CD4-positive, alpha-beta T cell treated with Interleukin-15 for 1 hour (primary cell): Measurements from ENCODE around the gene SH2D2A.

Experiments
- DNase-seq: peaks from one replicate; pipeline ENCODE4 v3.0.0-alpha.2; 2020

The SH2D2A gene

DNA sequence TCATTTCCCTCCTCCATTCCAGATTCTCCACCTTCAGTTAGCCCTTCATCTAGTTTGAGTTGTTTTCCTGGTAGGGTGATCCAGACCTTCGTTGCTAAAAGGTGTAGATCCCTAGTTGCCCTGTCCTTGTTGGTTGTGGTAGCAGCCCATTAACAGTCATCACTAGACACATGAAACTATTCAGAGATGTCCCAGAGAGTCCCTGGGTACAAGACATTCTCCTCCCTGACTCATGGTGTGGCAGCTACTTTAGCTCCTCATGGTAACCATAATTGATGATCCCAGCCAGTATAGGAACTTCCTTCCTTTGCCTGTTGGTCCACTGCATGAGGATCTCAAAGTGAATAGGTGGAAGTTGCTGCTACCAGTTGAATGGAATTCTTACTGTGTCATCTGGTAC lies 6.0 kb upstream of the SH2D2A start:
- DNase-seq, result no peak

DNA sequence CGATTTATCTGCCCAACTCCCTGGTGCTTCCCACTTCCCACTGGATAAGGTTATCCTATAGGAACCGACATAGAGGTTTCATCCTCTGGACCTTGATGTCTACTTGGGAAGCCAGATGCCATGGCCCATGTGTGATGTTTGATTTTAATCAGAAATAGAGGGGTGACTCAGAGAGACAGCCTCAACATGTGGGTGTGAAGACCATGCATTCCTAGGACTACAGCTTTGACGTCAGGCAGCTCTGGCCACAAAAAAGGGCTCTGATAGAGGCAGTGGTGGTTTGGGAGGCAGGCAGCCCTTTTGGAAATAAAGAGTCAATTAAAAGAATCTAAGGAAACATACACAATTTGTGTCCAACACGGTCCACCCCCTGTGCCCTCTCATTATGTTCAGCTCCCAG lies 5.2 kb upstream of the SH2D2A start:
- no peak for DNase-seq

- no peak for DNase-seq
Measured at GRCh38 chr1:156815961-156816422, 656 bp downstream of the SH2D2A start.

DNA sequence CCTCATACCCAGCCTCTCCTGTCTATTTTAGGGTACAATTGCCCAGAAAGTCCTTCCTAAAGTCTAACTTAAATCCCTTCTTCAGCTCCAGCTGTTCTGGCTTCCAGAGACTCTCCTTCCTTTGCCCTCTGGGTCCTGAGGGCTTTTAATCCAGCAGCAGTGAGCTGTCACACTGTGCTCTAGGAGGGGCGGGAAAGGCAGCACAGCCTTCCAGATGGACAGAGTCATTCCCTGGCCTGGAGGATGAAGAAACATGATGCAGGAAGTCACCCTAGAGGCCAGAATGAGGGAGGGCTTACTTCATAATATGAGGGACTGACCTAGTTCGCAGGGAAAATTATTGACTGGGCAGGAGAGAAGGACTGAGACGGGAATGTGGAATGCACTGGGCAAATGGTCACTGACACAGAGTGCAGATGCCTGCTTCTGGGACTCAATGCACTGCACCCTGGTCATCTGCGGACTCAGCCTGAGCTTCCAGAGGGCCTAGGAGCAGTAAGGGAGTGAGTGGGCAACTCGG lies 1.3 kb downstream of the SH2D2A start:
- no peak for DNase-seq

- DNase-seq, result no peak
Measured at GRCh38 chr1:156814571-156815260, 1.9 kb downstream of the SH2D2A start.

- peak; percentile 71 for DNase-seq
Measured at GRCh38 chr1:156813750-156814570, 2.7 kb downstream of the SH2D2A start.

DNA sequence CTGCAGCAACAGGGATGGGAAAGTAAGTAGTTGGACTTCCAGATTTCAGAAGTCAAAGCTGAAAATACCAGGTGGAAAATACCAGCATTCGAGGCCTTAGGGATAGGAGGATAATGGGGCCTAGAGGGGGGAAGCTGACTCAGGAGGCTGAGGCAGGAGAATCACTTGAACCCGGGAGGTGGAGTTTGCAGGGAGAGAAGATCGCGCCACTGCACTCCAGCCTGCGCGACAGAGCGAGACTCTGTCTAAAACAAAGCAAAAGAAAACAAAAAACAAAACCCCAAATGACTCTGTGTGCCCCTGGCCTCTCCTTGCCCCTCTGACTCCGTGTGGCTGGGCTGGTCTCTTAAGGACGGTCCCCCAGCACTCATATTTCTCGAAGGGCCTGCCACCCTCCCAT lies 3.4 kb downstream of the SH2D2A start:
- DNase-seq, result no peak

- no peak for DNase-seq
Measured at GRCh38 chr1:156812293-156812990, 4.2 kb downstream of the SH2D2A start.

DNA sequence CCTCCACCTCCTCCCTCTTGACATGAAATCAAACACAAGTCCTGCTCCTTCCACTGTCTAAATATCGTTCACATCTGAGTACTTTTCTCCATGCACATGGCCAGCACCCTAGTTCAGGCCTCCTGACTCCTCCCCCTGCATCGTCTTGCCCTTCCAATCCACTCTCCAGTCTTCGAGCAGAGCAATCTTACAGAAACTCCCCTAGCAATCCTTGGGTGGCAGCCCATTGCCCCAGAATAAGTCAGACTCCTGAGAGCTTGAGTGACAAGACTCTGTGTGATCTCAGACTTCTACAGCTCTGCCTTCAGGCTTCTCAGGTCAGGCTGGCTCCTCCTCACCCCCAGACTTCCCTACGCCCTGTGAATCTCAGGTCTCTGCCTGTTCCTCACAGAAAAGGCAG lies 5.5 kb downstream of the SH2D2A start:
- DNase-seq, result no peak

GRCh38 chr1:156809711-156810366 lies 6.8 kb downstream of the SH2D2A start:
- no peak for DNase-seq

DNA sequence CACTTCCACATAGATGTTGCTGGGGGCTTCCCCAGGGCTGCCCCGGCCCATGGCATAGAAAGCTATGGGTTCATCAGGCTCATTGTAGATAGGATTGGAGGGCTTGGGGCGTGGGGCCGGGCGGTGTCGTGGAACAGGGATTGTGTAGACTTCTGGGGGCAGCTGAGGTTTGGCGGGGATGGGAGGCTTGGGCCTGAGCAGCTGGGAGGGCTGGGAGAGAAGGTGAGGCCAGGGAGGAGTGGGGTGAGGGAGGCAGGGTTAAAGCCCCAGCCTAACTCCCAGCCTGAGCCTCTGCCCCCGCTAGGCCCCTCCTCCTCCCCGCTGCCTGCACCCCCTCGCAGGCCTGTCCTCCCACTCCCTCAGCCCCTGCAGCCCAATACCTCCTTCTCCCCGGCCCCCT lies 7.4 kb downstream of the SH2D2A start:
- no peak for DNase-seq

DNA sequence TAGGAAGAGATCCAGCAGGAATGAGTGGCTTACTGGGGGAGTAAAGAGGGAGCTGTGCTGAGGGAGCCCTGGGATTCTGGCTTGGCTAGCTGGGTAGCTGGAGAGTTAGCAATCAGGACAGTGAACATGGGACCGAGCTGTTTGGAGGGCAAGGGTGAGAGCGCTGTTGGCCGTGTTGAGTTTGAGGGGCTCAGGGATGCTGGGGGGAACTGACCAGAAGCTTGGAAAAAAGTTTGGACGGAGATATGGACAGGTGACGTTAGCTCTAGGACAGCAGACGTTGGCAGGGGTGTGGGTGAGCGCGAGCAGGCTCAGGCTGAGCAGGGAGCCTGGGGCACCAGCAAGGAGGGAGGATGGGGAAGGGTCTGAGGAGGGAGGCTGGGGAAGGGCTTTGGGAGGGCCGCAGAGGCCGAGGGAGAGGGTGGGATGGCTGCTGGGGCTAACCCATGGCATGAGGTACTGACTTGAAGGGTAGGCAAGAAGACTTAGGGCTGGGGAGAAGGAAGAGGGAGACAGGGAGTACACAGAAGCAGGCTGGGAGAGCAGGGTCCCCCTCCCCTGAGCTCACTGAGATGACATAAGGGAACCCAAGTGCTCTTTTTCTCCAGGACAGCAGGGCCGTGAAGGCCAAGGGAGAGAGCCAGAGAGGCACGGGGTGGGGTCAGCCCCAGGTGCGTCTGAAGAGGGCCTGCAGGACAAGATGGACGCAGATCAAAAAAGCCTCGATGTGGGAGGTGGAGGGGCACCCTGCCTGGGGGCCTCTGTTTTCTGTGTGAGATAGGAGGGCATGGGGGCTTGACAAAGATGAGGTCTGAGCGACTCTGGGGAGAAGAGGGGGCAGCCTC lies 8.2 kb downstream of the SH2D2A start:
- DNase-seq, result no peak

DNA sequence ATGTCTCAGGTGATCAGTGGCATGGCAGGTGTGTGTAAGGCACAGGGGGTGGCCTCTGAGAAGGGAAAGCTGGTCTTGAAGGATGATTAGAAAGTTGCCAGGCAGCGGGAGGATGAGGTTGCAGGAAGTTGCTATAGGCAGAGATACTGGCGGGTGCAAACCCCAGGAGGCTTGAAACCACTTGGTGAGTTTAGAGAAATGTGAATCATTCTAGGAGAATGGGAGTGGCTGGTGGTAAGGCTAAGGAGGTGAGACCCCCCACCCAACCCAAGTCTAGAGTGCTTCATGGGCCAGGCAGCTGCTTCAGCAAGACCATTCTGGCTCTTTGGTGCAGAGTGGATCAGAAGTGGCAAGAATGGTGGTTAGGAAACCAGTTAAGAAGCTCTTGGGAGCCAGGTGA lies 9.0 kb downstream of the SH2D2A start:
- DNase-seq, result no peak

DNA sequence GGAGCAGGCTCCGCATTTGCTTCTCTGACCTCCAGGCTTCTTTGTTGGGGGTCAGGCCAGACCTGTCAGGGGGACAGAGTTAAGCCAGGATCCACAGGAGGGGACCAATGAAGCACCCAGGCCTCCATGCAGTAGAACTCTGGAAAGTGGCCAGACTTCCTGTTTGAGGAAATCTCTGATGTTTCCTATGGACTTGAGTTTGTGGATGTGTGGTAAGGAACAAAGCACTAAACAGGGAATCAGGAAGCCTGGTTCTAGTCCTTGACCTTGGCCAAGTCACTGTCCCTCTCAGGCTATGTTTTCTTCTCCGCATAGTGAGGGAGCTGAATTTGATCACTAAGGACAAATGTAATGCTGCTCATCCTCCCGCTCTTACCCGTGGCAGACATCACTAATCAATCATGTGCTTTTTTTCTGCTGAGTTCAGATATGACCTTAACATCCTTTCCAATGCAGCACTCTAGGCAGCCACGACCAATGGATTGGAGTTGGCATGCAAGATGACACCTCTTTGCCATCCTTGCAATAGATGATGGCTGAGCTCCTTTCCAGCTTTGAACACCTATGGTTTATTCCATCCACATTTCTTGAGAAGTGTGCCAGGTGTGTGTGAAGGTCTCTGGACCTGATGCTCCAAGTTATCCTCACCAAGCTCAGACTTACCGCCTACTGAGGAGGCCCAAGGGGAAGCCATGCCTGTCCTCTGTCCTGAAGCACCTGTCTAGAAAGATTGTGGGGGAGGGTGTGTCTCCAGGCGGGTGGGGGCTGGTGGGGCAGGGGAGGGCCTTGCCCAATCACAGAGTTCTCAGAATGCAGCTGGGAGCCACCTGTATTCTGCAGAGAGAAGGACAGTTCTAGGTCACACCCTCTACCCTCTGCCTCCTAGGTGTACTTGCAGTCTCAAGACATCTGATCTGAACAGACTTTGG lies 9.9 kb downstream of the SH2D2A start:
- no peak for DNase-seq

- no peak for DNase-seq
Measured at GRCh38 chr1:156805766-156806511, 10.7 kb downstream of the SH2D2A start.

DNA sequence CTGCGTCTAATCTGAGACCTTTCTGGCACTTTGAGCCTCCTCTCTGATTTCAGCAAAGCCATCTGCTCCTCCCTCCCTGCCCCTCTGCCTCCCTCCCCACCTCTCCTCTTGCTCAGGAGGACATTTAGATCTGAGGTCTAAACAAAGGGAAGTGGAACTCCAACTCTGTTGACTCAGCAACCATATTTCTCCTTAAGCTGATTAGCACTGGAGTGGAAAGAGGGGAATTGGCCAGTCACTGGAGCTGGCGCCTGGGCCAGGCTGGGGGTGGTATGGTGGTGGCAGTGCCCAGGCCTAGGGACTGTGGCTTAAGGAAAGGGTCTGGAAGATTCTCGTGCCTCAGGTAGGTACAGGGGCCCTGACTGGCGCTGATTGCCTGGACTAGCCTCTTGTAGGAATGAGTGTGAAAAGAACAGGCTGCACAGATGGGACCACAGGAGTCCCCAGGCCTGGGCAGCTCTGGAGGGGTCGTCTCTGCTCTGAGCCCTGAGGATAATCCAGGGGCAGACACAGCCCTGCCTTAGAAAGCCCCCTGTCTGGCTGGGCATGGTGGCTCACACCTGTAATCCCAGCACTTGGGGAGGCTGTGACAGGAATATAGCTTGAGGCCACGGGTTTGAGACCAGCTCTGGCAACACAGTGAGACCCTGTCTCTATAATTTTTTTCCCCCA lies 11.9 kb downstream of the SH2D2A start:
- no peak for DNase-seq

DNA sequence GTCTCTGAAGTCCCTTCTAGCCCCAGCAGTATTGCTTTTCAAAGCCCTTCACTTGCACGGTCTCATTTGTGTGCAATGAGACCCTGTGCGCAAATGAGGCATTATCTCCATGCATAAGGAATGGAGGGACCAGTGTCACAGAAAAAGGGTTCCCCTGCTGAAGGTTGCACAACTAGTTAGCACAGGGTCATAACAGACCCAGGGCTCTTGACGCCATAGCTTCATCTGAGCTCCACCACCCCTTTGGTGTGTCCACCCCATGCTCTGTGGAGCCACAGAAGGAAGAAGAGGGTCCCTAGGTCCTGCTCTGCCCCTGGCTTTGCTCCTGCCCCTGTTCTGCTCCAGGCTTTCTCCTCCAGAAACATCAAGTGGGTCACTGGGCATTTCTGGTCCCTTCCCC lies 12.6 kb downstream of the SH2D2A start:
- no peak for DNase-seq

DNA sequence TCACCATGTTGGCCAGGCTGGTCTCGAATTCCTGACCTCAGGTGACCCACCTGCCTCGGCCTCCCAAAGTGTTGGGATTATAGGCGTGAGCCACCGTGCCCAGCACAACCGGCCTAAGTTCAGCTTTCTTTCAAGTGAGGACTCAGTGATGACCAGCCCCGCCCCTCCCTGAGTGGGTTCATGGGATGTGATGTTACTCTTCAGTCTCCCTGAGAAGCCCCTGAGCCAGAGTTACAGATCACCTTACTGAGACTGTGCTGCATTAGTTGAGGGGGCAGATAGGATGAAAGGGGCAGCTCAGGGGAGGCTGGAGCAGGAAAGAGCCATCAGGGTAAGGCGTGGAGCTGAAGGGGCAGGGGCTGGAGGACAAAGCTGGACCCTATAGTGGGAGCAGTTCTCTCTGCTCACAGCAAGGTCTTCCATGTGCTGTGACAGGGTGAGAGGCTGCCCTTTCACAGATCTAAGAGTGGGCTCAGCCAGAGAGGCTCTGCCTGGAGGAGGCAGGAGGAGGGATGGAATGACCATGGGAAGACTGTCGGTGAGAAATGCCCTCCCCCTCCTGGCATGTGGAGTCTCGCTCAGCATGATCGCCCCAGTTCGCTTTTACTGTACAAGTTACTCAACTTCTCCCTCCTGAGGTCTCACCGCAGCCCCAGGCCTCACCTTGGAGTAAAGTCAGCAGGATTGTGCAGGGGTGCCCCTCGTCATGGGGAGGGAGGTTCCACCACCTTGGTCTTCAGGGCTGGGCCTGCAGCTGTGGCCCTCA lies 13.4 kb downstream of the SH2D2A start:
- no peak for DNase-seq
